GM12891 (cell line): Measurements from ENCODE around the gene KRTAP9-2.
"Not testable (repeated sequence)": the region's sequence is repeated elsewhere in the genome, so short reads cannot be mapped to it uniquely, and the experiment has no call there.

ENCODE experiments used
- DNase-seq: peaks from one replicate; pipeline ENCODE4 v3.0.0; 2011; ENCODE audit warnings: low spot score; ENCODE audit not compliant: insufficient read length
- FAIRE-seq: peaks from 2 replicates; lab custom pipeline; 2011; peaks lifted over from hg19 to GRCh38; lab: Jason Lieb, UNC
- PAX5 ChIP-seq: IDR thresholded peaks from 2 replicates; pipeline ENCODE4 v1.6.1; 2011; ENCODE audit warnings: low read length, moderate library complexity, mild to moderate bottlenecking; ENCODE audit not compliant: insufficient read depth, severe bottlenecking
- POLR2A ChIP-seq: IDR thresholded peaks from 2 replicates; pipeline ENCODE4 v1.6.1; 2011; ENCODE audit warnings: low read depth, low read length, control low read depth
- POLR2AphosphoS5 ChIP-seq: IDR thresholded peaks from 2 replicates; pipeline ENCODE4 v1.6.1; 2011; ENCODE audit warnings: low read depth, low read length, control low read depth
- POU2F2 ChIP-seq: IDR thresholded peaks from 2 replicates; pipeline ENCODE4 v1.6.1; 2011; ENCODE audit warnings: low read depth, mild to moderate bottlenecking, control low read depth, low read length, moderate library complexity
- SPI1 ChIP-seq: IDR thresholded peaks from 2 replicates; pipeline ENCODE4 v1.6.1; 2011; ENCODE audit warnings: low read depth, low read length, control low read depth
- TAF1 ChIP-seq: IDR thresholded peaks from 2 replicates; pipeline ENCODE4 v1.6.1; 2011; ENCODE audit warnings: low read depth, low read length, control low read depth

Gene KRTAP9-2

DNA sequence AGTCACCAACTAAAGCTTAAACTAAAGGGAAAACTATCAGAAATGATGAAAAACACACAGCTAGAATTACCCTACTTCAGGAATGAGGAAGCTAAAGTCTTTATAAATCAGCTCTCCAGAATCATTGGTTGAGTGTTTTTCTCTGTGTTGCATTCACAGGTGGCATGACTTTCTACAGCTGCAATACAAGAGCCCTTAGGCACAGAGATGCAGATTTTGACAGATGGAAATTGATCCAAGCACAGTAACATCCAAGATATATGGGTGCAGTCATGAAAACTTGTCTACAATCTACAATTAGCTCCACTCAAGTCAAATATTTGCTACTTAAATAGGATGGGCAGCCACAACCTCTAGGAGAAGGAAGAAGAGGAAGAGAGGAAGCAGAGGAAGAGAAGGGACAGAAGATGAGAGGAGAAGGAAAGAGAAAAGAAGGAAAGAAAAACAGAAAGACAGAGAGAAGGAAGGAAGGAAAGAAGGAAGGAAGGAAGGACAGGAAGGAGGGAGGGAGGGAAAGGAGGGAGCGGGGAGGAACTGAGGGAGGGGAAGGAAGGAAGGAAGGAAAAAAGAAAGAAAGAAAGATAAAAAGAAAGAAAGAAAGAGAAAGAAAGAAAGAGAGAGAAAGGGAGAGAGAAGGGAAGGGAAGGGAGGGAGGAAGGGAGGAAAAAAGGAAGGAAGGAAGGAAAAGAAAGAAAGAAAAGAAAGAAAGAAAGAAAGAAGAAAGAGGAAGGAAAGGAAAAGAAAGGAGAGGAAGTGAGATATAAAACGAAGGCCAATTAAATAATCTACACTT lies 20.7 kb downstream of the KRTAP9-2 start:
- DNase-seq, FAIRE-seq: not testable (repeated sequence)

DNA sequence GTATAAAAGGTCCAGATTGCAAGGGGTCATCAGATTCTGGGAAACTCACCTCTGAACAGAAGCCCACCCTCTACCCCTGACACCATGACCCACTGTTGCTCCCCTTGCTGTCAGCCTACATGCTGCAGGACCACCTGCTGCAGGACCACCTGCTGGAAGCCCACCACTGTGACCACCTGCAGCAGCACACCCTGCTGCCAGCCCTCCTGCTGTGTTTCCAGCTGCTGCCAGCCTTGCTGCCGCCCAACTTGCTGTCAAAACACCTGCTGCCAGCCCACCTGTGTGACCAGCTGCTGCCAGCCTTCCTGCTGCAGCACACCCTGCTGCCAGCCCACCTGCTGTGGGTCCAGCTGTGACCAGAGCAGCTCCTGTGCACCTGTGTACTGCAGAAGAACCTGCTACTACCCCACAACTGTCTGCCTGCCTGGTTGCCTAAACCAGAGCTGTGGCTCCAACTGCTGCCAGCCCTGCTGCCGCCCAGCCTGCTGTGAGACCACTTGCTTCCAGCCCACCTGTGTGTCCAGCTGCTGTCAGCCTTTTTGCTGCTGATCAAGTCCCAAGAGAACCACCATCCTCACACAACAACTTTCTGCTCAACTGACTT lies 23.3 kb downstream of the KRTAP9-2 start, which contains the start of gene KRTAP9-4:
Gene KRTAP9-4 (plus strand): TSS at position 51 of the 604 bp plus-strand sequence. CDS start 34 bp downstream, at position 85.
- FAIRE-seq, DNase-seq: not testable (repeated sequence)

DNA sequence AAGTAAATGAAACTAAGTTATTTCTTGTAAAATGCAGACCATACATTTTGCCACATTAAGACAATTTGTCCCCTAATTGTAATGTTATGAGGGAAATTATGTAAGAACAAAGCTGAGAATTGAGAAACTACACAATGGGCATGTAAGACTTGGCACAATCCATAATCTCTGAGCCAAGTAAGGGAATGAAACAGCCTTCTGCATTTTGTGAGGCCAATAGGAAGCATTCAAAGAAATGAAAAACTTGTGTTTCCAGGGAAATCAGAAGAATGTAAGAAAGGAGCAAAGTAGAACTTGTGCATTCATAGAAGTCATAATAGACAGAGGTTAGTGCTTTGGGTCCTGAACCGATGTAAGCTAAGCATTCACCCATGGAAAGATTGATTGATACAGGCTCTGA lies 24.8 kb downstream of the KRTAP9-2 start:
- DNase-seq (no peak), FAIRE-seq (no peak)
- no peak for TF ChIP-seq TAF1
- TF ChIP-seq PAX5: no peak
- TF ChIP-seq POLR2AphosphoS5: no peak
- no peak for TF ChIP-seq POLR2A
- TF ChIP-seq SPI1: no peak
- no peak for TF ChIP-seq POU2F2

DNA sequence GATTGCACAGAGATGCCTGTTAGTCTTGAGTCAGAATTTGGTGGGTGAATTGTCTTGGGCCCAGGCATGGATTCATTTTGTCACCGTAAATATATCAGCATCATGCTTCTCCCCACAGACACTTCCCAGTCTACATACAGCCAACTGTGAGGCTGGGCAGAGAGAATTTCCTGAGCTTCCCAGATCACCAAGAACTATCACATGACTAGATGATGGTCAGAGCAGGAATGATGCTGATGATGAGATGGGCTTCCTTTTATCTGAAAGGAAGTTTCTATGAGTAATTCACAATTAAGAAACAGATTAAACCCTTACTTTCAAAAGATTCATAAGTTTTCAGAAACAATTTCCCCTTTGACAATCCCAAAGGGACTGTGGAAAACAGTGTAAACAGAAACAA lies 28.4 kb downstream of the KRTAP9-2 start:
- FAIRE-seq (no peak), DNase-seq (no peak)
- no peak for TF ChIP-seq SPI1
- TF ChIP-seq POLR2AphosphoS5: no peak
- TF ChIP-seq POU2F2: no peak
- no peak for TF ChIP-seq PAX5
- TF ChIP-seq POLR2A: no peak
- TF ChIP-seq TAF1: no peak

DNA sequence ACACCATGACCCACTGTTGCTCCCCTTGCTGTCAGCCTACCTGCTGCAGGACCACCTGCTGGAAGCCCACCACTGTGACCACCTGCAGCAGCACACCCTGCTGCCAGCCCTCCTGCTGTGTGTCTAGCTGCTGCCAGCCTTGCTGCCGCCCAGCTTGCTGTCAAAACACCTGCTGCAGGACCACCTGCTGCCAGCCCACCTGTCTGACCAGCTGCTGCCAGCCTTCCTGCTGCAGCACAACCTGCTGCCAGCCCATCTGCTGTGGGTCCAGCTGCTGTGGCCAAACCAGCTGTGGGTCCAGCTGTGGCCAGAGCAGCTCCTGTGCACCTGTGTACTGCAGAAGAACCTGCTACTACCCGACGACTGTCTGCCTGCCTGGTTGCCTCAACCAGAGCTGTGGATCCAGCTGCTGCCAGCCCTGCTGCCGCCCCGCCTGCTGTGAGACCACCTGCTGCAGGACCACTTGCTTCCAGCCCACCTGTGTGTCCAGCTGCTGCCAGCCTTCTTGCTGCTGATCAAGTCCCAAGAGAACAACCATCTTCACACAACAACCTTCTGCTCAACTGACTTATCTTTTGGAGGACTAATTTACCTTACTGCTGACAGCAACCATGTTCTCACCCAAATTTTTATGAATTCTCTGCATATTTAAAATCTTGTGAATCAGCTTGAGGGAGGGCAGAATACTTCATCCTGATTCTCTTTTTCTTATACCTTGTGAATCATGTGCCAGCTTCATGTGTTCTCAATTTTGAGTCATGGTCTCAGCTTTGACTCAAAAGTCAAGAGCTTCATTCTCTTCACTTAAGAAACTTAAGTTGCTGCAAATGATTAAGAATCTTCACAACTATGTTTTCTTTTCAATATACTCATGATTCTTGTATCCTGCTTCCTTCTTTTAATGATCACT lies 29.2 kb downstream of the KRTAP9-2 start, which contains the start of gene KRTAP9-9:
Gene KRTAP9-9 (plus strand): TSS at position 4 of the 910 bp plus-strand sequence.
- DNase-seq, FAIRE-seq: not testable (repeated sequence)

DNA sequence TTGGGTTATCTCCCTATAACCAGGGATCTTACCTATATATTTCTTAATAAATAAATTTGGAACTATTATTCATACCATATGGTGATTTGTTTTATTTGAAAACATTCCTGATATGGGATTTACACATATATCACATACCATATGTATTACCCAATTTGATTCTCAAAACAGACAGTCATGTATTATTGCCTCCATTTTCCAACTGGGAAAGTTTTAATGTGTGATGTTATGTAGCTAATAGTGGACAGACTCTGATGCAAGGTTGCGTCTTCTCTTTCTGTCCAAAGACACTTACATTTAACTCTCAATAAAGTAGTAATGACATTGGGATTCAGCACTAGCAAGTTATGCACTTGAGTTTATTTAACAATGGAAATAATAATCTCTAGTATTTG lies 29.8 kb downstream of the KRTAP9-2 start:
- no peak for DNase-seq

DNA sequence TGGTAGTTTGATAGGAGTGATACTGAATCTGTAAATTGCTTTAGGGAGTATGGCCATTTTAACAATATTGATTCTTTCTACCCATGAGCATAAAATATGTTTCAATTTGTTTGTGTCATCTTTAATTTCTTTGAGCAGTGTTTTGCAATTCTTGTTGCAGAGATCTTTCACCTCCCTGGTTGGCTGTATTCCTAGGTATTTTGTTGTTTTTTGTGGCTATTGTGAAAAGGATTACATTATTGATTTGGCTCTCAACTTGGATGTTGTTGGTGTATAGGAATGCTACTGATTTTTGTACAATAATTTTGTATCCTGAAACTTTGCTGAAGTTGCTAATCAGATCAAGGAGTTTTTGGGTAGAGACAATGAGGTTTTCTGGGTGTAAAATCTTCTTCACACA lies 32.0 kb downstream of the KRTAP9-2 start:
- no peak for FAIRE-seq

More for the DNA sequence above, 29.8 kb downstream of the KRTAP9-2 start:
- FAIRE-seq: no peak
- TF ChIP-seq PAX5 (no peak), POLR2AphosphoS5 (no peak), POU2F2 (no peak), POLR2A (no peak), SPI1 (no peak), TAF1 (no peak)

DNA sequence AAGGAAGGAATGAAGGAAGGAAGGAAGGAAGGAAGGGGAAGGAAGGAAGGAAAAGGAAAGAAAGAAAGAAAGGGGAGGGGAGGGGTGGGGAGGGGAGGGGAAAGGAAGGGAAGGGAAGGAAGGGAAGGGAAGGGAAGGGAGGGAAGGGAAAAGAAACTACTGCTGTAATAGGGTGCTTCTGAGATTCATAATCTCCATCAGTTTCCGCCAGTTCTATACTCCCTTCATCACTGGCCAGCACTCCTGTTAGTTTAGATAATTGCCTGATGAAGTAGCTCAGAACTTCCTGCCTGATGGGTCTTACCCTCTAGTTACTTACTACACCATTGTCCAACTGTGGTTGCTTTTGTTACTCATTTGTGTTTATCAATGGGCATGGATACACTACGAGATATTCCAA lies 36.8 kb downstream of the KRTAP9-2 start:
- TF ChIP-seq SPI1 (no peak), TAF1 (no peak), PAX5 (no peak)
- FAIRE-seq: no peak
- no peak for DNase-seq

More for the DNA sequence above, 32.0 kb downstream of the KRTAP9-2 start:
- no peak for DNase-seq
- TF ChIP-seq TAF1 (no peak), PAX5 (no peak), POLR2A (no peak), POU2F2 (no peak), POLR2AphosphoS5 (no peak), SPI1 (no peak)

DNA sequence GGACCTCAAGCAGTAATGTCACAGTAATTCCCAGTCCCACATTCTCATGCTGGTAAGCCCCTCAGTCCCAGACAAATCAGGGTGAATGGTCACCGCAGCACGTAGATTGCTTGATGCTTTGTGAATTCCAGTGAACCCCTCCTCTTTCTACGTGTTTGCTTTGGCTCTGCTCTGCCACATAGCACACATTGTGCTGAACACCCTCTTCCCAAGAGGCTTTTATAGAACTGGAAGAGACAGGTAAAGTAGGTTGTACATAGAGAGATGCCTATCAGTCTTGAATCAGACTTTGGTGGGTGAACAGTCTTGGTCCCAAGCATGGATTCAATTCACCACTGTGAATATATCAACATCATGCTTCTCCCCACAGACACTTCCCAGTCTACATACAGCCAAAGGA lies 38.2 kb downstream of the KRTAP9-2 start:
- DNase-seq (no peak), FAIRE-seq (no peak)
- TF ChIP-seq POLR2A: no peak
- TF ChIP-seq SPI1: no peak
- no peak for TF ChIP-seq TAF1

DNA sequence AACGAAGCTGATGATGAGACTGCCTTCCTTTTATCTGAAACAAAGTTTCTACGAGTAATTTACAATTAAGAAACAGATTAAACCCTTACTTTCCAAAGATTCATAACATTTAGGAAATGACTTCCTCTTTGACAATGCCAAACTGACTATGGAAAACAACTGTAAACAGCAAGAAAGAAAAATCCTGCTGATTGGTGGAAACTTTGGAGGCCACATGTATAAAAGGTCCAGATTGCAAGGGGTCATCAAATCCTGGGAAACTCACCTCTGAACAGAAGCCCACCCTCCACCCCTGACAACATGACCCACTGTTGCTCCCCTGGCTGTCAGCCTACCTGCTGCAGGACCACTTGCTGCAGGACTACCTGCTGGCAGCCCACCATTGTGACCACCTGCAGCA lies 38.6 kb downstream of the KRTAP9-2 start, which contains the start of gene KRTAP9-6:
Gene KRTAP9-6 (plus strand): TSS at position 301 of the 400 bp plus-strand sequence. CDS start 0 bp downstream, at position 301.
- no peak for FAIRE-seq
- TF ChIP-seq PAX5 (no peak), POU2F2 (no peak), TAF1 (no peak), SPI1 (no peak), POLR2AphosphoS5 (no peak), POLR2A (no peak)
- no peak for DNase-seq
